ENCODE results near the gene RAB28.

RAB28 gene

DNA sequence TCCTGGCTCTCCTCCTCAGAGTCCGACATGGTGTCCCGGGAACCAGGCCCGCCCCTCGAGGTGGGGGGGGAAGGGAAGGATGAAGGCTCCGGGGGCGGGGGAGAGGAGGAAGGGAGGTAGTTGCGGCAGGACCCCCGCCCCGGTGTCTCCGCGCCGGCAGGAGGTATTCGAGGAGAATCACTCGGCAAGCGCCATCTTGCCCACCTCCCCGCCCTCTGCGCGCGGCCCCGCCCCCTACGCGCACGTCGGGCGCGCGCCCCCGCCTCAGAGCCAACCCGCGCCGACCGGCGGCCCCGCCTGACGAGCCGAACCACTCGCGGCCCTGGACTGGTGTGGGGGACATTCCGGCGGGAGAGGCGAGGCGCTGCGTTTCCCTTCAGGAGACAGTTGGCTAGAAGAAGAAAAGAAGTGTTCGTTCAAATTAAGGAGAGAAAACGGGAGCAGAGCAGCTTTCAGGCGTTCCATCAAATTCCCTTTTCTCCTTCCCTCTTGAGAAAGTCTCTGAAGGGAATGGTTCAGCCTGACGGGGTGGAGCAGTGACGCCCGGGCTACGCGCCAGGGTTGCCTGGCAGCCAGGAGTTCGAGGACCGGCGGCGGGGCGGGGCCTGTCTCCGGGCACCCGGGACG lies at the start of gene RAB28:
RAB28 (minus strand) TSS at position 219 of the 627 bp plus-strand sequence.
- DNase-seq: peak; percentile 81

DNA sequence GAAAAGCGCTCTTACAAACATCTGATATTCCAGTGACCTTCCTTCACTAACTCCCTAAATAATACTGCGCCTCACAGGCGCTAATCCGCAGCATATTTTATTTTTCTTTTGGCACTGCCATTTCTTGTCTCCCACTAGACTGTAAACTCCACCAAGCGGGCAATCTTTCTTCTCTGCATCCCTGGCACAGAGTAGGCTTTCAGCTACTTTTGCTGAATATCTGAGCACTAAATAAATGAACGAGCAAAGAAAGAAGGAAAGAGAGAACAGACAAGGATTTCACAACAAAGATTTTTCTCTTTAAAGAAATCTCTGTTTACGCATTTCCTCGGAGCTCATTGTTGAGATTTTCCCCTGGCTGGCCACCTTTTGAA lies 47.5 kb upstream of the RAB28 start:
- no peak for DNase-seq

DNA sequence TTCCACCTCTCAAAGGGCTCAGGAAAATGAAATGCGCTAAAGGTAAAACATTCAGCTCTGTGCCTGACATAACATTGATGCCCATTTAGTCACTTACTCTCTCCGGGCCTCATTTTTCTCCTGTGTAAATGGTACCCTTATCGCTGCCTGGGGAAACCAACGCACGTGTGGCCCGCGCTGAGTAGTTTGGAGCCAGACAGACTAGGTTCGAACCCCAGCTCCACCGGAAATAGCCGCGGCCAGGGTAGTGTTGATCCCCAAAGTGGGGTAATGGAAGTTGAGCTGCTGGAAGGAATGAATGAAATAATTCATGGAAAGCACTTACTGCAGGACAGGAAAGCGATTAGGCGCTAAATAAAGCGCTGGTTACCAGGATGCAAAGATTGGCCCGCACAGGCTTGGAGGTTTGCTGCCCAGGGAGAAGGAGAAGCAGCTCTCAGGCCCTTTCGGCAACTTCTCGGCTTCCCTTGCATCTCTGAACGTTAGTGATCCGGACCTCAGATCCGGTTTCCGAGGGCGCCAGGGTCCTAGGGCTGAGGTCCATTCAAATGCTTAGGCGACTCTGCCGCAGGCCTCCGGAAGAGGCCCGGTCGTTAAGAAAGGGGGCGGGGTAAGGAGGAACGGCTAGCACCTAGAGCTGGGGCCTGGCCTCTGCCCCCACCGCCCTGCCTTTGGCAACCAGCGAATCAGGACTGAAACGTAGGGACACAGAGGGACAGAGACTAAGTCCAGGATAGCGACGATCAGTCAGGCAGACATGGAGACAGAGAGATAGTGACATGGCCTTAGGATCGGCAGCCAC lies 46.9 kb upstream of the RAB28 start:
- no peak for DNase-seq

DNA sequence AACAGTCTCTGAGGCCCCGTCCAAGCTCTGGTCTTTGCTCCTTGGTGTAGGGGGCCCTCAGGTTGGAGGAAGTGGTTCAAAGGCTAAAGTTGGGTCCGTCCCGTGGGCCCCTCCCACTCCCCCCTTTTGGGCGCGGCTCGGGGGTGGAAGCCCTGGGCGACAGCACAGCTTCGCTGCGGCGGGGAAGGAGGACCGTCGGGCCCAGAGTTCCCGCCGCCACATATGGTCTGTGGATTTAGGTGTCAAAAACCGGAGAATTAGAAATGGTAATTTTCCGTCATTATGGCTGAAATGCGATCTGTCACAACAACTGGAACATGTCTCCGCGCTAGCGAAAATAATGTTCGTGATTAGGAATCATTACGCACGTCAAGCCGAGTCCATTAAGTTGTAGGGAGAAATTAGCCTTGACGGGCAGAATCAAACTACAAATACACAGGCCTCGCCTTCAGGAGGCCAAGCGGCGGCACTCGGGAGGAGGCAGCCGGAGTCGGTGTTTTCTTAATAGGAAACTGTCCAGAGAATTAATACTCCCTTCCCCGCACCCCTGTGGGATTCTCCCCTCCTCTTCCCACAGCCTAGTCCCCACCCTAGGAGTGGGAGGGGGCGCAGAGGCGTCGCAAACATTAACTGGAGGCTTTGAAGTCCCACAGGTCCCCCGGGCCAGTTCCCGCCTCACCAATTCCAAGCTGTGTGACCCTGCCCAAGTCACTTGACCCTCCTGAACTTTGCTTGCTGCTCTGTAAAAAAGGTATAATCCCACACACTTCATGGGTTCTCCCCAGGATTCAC lies 45.2 kb upstream of the RAB28 start:
- no peak for DNase-seq

DNA sequence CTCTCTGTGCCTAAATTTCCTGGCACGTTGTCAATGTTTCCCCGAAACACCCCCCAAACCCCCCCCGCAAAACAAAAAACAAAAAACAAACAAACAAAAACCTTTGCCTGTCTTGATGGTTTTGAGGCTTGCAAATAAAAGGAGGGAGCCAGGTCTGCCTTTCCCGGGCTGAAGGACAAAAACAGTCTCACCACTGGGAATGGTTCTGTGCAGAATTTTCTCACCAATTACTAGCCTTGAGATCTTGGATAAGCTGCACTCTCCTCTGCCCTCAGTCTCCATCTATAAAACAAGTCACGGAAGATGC lies 44.6 kb upstream of the RAB28 start:
- no peak for DNase-seq

DNA sequence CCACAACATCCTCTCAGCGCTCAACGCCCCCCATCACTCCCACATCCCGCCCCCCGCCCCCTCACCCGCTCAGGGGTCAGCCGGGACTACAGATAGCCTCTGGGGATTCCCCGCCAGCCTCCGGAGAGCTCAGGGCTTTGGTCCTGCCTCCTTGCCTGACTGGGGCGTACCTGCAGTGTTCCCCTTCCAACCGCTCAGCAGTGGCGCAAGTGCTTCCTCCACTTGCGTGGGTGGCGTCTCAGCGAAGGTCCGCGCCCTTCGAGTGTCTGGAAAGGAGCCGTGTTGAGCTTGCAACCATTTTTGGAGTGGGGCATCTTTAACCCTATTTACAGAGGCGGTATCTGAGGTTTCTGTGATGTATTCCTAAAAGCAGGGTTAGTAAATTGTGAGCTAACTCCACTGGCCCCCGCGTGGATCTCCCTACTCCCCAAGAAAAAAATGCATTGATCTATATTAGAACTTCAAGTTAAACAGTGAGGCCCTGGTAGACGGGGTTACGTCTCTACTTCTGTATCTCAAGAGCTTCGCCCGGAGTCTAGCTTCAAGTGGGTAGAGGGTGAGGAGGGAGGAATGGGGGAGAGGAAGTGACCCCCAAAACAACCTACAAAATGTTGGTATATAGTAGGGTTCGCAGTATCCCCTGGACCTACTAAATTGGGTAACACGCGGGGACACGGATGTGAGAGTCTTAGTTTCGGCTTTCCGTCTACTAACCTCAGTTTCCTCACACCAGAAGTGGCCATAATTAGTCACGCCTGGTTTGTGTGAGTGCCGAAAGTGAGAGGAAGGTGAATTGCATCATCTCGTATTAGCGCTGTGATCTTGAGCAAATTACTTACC lies 44.1 kb upstream of the RAB28 start:
- DNase-seq: no peak

DNA sequence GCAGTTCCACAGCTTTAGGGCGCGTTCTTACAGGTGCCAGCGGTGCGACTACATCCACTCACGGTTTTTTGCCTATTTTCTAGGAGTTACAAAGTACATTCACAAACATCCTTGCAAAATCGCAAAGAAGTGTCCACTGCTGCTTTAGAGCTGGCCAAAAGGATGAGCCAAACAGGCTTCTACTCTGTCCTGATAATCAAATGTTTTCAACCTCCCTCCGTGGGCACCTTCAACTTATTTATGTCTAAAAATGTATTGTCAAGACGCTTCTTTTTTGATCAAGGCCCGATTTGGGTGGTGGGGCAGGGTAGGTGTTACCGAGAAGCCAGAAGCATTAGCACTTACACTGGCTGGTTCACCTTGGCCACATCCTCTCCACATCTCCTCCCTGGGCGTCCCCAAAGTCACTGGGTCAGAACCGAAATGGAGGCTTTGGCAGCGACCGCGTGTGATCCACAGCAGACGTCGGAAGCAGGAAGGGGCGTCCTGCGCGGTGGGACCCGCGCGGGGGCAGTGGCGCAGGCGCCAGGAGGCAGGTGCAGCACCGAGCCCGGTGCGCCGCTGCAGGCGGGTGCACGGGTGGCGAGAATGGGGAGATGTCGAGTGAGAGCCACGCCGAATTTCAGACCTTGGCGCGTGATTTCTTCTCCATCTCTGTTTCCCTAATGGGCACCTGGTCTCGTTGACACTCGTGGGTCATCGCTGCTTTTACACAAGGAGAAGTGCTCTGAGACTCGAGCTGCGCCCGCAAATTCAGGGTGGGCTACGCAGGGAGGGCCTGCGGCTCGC lies 43.2 kb upstream of the RAB28 start:
- DNase-seq: no peak

DNA sequence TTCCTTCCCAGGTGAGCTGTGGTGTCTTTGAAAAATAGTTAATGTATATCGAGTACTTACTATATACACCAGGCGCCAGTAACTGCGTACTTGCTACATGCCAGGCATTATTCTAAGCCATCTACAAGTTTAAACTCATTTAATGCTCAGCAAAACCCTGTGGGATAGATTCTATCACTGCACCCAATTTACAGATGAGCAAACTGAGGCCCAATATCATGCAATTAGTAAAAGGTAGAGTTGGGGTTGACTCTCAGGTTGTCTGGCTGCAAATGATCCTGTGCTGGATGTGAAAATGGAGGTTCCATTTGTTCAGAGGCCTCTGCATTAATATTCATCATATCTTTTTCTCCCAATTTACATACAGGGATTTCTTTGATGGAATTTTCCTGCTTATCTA lies 42.5 kb upstream of the RAB28 start:
- no peak for DNase-seq

DNA sequence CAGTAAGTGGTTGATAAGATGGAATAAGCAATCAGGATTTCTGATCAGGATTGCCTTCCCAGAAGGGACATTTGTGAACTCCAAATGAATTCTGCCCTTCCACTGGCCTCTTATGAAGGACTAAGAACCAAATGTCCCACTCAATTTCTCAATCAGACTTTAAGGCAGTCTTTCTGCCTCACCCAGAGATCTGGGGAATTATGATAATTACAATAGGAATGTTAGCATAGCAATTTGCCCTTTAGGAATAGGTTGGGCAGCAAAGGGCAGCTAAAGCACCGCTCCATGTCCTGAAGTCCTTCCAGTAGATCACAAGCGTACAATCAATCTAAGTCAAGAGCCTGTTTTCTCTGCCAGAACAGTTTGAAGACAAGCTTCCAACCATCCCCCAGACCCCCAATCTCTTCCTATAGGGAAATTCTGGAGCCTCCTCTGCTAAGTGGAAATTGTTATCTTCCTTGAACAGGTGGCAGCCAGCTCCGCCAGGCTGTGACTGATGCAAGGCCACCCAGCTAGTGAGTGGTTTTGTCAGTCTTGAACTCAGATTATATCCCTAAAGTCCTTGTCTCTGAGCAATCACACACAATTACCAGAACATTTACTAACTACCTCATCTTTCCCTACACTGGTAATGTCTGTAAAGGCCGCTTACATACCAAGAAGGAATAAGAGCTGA lies 41.6 kb upstream of the RAB28 start:
- no peak for DNase-seq

DNA sequence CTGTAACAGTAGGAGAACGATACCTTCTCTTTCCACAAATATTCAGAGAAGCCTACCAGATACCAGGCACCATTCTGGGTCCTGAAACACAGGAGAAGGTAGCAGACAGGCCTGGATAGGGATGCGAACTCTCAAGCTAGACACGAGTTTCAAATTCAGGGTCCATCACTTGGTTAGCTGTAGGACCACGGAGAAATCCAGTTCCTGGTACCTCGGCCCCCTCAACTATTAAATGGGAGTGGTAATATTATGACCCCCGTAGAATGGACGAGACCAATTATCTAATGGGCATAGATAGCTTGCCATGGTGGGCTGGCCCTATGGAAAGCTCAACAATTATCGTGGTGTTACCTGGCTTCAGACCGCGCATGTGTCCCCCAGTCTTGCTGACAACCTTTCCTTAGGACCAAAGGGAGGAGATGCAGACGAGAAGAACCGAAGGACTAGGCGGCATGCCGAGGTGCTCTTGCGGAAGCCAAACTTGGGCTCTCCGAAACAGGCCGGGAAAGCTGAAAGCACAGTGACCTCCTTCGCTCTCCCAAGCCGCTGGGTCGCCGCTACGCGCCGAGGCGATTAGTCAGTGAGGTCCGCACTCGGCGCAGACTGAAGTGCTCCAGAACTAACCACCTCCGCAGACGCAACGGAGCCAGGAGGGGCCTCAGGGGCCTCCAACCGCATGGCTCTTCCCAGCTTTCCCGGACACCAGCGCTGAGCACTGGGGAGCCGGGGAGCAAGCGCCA lies 40.5 kb upstream of the RAB28 start:
- no peak for DNase-seq

DNA sequence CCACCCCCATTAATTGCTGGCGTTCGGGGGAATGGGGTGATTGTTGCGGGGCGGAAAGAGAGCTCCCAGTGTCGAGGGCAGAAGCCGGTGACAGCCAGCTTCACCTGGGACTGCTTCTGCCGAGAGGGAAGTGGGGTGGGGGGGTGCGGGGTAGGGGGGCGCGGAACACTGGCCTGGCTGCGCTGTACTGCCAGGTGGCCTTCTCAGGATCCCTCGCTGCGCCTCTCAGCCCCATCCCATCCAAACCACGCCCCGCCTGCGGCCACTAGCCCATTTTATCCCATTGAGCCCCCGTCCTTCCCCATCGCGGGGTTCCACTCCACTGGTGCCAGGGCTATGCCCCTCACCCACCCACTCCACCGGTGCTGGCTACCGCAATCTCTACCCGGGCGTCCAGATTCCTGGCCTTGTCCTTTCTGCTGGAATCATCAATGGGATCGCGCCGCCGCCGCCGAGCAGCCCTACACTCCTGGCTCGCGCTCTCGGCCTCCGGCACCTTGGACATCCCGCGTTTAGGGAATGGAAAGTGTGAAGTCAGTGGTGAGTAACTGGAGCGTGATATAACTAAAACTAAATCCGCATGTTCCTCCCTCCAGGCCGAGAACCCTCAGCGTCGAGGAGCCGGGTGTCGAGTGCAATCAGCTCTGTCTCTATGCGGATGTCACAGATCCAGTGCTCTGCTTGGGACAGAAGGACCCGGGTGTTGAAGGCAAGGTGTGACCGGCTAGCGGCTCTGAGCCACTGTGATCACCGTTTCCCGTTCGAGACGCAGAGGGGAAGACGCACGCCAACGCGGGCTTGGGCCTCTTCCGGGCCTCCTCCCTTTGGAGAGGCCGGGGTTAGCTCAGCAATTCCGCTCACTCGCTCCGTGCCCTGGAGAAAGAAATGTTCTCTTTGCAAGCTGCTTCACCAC lies 39.7 kb upstream of the RAB28 start:
- no peak for DNase-seq

DNA sequence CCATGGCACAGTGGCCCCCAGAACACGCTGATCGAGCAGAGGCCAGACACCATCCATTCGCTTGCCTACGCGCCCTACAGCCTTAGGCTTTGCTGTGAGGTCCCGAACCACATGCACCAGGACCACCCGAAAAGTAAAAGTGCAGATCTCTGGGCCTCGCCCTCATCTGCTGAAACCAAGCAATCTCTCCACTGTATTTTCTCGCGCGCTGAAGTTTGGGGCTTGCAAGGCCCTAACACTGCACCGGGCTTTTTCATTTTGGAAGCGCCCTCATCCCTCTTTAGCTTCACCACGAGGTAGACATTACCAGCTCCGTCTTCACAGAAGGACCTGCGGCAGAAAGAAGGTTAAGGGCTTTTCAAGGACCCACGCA lies 39.0 kb upstream of the RAB28 start:
- no peak for DNase-seq

DNA sequence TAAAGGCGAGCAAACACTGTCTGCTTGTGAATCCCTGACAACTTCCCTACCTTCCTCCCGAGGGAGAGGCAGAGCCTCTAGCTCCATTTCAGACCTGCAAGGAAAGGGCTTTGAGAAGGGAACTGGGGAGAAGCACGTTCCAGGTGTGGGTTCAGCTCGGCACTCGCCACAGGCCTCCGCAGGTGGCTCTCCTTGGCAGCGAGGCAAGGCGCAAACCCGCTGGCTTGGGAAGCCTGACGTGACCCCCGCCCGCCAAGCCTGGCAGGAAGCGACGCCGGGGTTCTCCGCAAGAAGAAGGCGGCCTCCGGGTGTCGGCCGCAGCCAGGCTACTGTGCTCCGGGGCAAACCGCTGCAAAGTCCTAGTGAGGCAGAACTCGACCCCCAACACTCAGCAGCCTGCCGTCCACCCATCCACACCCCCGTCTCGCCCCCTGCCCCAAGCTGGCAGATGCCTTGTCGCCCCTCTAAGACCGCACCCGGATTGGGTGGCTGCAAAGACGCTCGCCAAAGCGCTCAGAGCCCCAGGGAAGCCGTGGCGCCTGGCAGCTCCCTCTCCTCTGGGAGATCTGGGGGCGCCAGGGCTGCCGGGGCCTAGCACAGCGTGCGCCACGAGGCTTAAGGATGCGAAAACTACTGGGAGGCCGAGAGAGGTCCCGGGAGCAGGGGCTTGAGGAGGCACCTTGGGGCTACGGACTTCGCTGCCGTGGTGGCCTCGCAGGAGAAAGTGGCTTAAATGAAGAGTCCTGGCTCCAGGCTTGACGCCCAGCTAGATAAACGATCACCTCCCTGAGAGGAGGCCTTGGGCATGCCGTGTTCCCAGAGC lies 38.4 kb upstream of the RAB28 start:
- no peak for DNase-seq

DNA sequence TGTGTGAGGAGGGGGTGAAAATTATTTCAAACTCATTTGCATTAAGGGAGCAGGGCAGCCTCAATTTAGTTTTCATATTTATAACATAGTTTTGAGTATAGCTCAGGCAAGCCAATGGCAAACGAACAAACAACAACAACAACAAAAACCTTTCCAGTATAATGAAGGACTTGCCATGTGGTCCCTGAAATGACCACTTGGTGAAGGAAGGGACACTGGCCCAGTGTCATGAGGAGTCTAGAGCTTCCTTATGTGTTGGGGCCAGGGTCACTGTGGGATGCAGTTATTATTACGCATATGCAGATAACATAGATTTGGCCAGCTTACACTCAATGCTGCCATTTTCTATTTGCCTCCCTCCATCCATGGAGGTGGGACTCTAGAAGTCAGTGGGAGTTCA lies 36.9 kb upstream of the RAB28 start:
- DNase-seq: no peak

DNA sequence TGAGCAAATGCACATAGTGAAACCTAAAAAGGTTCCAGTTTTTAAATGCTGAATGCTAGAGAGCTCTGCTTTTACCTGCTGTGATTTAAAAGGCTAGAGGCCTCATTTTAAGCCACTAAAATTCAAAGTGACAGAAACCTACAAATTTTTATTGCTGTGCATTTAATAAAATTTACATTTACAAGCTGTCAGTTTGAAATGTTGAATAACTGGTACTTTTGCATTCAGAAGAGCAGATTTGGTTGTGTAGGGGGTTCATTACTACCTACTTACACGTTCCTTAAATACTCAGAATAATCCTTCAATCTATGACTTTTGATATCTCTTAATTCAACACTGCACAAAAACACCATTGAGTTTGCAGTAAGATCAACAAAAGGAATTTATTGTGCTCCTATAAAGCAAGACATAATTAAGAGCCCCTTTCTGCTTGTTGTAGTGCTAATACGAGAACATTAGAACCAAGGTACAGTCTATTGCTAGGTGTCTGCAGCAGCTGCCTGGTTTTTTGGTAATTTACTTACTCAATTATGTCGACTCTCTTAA lies 32.2 kb upstream of the RAB28 start:
- no peak for DNase-seq

DNA sequence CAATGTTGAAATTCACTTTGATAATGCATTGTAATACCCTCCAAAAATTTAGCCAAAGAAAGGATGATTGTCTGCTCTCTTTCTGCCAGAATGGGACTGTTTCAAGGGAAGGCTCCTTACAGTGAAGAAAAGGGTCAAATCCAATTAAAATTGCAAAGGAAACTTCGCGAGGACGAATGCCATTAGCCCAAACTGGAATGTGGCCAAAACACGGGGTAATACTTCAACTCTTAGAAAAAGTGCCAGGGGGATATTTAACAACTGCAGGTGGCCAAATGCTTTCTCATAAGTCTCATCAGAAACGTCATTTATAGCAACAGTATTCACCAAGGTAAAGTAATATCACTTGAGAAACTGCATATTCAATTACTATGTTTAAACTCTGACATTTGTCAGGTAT lies 31.1 kb upstream of the RAB28 start:
- DNase-seq: no peak

DNA sequence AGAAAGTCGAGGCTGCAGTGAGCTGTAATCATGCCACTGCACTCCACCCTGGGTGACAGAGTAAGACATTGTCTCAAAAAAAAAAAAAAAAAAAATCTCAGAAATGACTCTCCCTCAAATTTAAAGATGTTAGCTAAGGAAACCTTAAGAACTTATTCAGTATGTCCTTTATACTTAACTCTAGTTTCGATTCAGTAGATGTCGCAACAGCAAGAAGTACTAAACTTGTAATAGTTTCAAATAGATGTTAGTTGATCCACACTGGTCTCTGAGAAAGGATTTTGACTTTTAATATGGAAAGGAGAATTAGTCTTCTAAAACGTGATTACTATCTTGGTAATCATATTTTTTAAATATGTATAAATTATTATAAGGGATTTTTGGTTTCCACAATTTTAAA lies 30.6 kb upstream of the RAB28 start:
- no peak for DNase-seq

DNA sequence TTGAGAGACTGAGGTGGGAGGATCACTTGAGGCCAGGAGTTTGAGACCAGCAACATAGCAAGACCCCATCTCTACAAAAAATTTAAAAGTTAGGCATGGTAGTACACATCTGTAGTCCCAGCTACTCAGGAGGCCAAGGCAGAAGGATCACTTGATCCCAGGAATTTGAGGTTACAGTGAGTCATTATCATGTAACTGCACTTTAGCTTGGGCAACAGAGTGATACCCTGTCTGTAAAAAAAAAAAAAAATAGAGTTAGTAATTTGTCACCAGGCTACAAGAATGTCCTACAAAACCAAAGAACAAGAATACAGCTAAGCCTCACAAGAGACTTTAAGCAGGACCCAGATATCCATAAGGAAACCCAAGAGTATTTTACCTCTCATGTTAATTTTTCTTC lies 27.0 kb upstream of the RAB28 start:
- no peak for DNase-seq

DNA sequence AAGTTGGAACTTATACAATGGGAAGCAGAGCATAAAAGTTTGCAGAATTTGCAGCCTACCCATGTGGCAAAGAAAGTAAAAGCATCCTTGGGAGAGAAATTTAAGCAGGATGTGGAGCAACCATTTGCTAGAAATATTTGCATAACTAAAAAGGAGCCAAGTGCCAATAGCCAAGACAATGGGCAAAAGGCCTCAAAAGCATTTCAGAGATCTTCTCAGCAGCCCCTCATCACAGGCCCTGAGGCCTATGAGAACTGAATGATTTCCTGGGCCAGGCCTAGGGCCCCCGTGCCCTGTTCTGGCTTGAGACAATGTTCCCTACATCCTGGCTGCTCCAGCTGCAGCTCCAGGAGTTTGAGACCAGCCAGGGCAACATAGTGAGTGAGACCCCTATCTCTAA lies 25.3 kb upstream of the RAB28 start:
- no peak for DNase-seq

Measured in amniotic stem cell (primary cell).